Ascending aorta (tissue), 2 donors: ENCODE results near the gene UQCRQ. TPM values are rescaled to one million over a fixed set of nuclear protein-coding genes. Genes with fewer than 3 reads are reported as not detected.

Experiments
- DNase-seq, 2 donors: peaks; one replicate each; pipeline ENCODE4 v3.0.0-alpha.2; 2019; ENCODE audit warnings: low spot score in 2 of 2
- H3K27ac ChIP-seq, 2 donors: fragments of 200-600 bp; sonication (generic); one replicate each; pipeline ENCODE4 v1.5.1; 2016 to 2017; ENCODE audit warnings: mild to moderate bottlenecking in 1 of 2
- H3K27me3 ChIP-seq: fragments of 200-600 bp; sonication (generic); one replicate; pipeline ENCODE4 v1.5.1; 2017
- H3K36me3 ChIP-seq, 2 donors: fragments of 200-600 bp; sonication (generic); one replicate each; pipeline ENCODE4 v1.5.1; 2016
- H3K4me1 ChIP-seq, 2 donors: fragments of 200-600 bp; sonication (generic); one replicate each; pipeline ENCODE4 v1.5.1; 2016 to 2017; ENCODE audit warnings: mild to moderate bottlenecking in 1 of 2
- H3K4me3 ChIP-seq, 2 donors: fragments of 200-600 bp; sonication (generic); one replicate each; pipeline ENCODE4 v1.5.1; 2016 to 2017; ENCODE audit warnings: mild to moderate bottlenecking in 1 of 2
- H3K9me3 ChIP-seq, 2 donors: fragments of 200-600 bp; sonication (generic); one replicate each; pipeline ENCODE4 v1.5.1; 2016
- intact Hi-C: fragments of 100-400 bp; cut with DNase I; formaldehyde crosslinking; loops from one replicate; pipeline ENCODE4 v1.15.1; 2023
- total RNA-seq: library from RNA; depleted of rRNA; stranded (reverse); fragments of >200 nt; gene quantifications from one replicate; pipeline ENCODE4 v1.1.0, GENCODE V29; 2016
- TF ChIP-seq, protein P1 (sequence below), 3 experiments: fragments of 200-600 bp in 2 of 3; fragments of 450-650 bp in 1 of 3; sonication (generic) in 2 of 3; IDR thresholded peaks; one replicate each; pipeline ENCODE4 v1.5.1; 2016 to 2019; ENCODE audit warnings: antibody characterized with exemption in 3 of 3, mild to moderate bottlenecking in 1 of 3, moderate library complexity in 1 of 3

Gene UQCRQ
- total RNA-seq, 1 donor from 2014 or later = 53.6 TPM

DNA sequence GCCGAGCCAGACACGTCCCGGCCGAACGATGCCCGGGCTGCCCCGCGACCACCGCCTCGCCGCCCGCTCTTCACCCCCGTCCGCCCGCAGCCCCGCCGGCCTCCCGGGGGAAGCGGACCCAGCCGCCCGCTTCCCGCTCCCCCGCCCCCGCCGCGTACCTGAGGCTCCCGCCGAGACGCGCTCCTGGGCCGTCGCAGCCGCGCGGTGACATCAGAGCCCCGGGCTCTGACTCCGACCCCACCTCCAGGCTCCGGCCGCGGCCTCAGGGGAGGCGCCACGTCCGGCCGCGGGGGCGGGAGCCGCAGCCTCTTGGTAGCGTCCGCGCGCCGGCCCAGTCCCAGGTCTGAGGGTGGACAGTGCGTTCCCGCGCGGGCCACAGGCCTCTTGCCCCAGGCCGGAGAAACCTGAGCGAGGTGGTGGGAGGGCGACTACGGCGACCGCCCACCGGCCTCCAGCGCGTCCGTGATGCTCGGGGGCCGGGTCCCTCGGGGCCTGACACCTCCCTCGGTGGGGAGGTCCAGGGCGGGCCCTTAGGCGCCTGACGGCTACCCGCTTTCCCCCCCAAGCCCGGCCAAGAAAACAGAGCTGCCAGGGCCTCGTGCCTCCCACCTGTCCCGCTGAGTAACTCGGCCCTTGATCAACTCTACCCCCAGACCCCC is 35.9 kb upstream of the UQCRQ start, which contains the start of gene SHROOM1:
TSS of gene SHROOM1 (minus strand) at position 212 of the 659 bp plus-strand sequence. CDS start 4,507 bp downstream, outside the sequence.
- H3K4me3 ChIP-seq = peak within 1 kb of the TSS; percentile 74 to 78
- peaks cover 5 to 9% of the 10 kb centered on the region in 2 donors for H3K4me1 ChIP-seq
- peak within 1 kb of the TSS; percentile 18 to 55 for H3K27ac ChIP-seq
- intact Hi-C loops = loop anchor here (1.0 to 5.0 kb wide), 2 partner anchors 36 to 52 kb away; partner anchors contain the start of genes GDF9 and UQCRQ
- H3K9me3 ChIP-seq = no peaks in the 10 kb centered on the region
- TF ChIP-seq, protein P1, sequence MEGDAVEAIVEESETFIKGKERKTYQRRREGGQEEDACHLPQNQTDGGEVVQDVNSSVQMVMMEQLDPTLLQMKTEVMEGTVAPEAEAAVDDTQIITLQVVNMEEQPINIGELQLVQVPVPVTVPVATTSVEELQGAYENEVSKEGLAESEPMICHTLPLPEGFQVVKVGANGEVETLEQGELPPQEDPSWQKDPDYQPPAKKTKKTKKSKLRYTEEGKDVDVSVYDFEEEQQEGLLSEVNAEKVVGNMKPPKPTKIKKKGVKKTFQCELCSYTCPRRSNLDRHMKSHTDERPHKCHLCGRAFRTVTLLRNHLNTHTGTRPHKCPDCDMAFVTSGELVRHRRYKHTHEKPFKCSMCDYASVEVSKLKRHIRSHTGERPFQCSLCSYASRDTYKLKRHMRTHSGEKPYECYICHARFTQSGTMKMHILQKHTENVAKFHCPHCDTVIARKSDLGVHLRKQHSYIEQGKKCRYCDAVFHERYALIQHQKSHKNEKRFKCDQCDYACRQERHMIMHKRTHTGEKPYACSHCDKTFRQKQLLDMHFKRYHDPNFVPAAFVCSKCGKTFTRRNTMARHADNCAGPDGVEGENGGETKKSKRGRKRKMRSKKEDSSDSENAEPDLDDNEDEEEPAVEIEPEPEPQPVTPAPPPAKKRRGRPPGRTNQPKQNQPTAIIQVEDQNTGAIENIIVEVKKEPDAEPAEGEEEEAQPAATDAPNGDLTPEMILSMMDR (IDR thresholded peaks at IDR 0.05) = no peak
- H3K36me3 ChIP-seq = no peaks in the 10 kb centered on the region
- peak in 1 of 2 donors; percentile 82 for DNase-seq
- no peaks in the 10 kb centered on the region for H3K27me3 ChIP-seq

DNA sequence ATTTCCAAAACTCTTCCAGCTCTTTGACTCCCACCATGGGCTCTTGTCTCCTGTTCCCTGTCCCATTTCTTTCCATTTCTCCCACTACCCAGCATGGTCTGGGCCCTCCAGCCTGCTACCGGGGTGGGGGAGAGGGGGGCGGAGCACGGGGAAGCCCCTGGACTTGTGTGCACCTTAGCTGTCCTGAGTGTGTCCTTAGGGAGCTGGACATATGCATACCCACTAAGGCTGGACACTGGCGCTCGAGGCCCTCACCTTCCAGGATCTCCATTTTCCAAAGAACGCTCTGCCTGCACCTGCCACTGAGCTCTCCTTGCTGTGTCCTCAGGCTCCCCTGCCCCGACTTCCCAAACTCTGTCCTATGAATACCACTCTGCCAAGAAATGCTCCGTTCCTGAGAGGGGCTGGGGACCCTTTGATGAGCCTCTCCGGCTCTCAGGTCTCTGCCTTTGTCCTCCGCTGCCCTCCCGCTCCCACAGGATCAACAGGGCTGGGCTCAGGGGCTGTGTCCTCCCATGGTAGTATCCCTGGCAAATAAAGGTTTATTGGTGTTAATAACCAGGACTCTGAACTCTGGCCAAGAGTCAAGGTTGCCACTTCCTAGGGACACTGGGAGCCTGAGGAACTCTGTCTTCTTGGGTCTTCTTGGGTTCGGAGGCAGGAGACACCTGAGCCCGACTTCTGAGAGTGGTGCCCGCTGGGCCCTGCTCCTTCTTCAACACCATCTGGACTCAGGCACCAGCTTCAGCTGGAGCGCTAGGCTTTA is 35.2 kb upstream of the UQCRQ start:
- no peak for DNase-seq

DNA sequence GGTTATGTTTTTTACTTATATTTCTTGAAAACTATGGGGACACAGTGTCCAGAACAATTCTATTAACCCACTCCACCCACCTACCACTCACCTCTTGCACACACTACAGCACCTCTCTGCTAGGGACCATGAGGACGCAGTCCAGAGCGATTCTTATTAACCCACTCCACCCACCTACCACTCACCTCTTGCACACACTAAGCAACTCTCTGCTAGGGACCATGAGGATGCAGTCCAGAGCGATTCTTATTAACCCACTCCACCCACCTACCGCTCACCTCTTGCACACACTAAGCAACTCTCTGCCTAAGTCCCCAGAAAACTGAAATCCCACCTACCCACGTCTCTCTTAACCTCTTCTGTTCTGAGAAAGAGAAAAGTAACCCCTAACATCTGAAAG is 33.8 kb upstream of the UQCRQ start:
- H3K4me1 ChIP-seq = peaks cover 5 to 9% of the 10 kb centered on the region in 2 donors
- no peaks in the 10 kb centered on the region for H3K36me3 ChIP-seq
- intact Hi-C loops = loop anchor here (5.0 kb wide), 1 partner anchor 50 kb away; no protein-coding TSS in a partner anchor
- TF ChIP-seq, protein P1 (IDR thresholded peaks at IDR 0.05) = no peak
- H3K27ac ChIP-seq = no peak overlapping the region
- no peaks in the 10 kb centered on the region for H3K9me3 ChIP-seq
- no peak for DNase-seq
- H3K27me3 ChIP-seq = no peaks in the 10 kb centered on the region
- H3K4me3 ChIP-seq = no peak overlapping the region

More for the DNA sequence above, 35.2 kb upstream of the UQCRQ start:
- Histone ChIP-seq H3K4me3 (peak overlapping the region; percentile 74 to 78), H3K27ac (no peak overlapping the region), H3K4me1 (peaks cover 5 to 9% of the 10 kb centered on the region in 2 donors), H3K9me3 (no peaks in the 10 kb centered on the region), H3K36me3 (no peaks in the 10 kb centered on the region), H3K27me3 (no peaks in the 10 kb centered on the region)
- TF ChIP-seq, protein P1 (IDR thresholded peaks at IDR 0.05) = no peak
- intact Hi-C loops = loop anchor here (5.0 kb wide), 1 partner anchor 51 kb away; no protein-coding TSS in a partner anchor

DNA sequence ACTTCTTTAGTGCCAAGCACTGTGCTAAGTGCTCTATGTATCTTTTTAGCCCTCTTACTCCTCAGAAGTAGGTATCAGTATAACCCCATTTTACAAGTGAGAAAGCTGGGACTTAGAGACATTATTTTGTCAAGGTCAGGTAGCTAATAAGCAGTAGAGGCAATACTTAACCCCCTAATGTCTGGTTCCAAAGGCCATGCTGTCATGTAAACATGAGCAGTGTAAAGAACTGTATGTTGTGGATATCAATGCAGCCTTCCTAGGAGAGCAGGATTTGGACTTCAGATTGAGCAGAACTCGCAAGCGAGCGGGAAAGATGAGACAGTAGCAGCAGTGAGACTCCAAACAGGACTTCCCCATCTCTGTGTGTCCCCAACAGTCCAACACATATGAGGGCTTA is 32.4 kb upstream of the UQCRQ start:
- Histone ChIP-seq H3K36me3 (no peaks in the 10 kb centered on the region), H3K27ac (no peak overlapping the region), H3K27me3 (no peaks in the 10 kb centered on the region), H3K4me1 (peaks cover 5 to 9% of the 10 kb centered on the region in 2 donors), H3K4me3 (no peak overlapping the region), H3K9me3 (no peaks in the 10 kb centered on the region)
- intact Hi-C loops = loop anchor here (5.0 kb wide), 1 partner anchor 48 kb away; no protein-coding TSS in a partner anchor
- TF ChIP-seq, protein P1 (IDR thresholded peaks at IDR 0.05) = no peak
- DNase-seq = no peak

DNA sequence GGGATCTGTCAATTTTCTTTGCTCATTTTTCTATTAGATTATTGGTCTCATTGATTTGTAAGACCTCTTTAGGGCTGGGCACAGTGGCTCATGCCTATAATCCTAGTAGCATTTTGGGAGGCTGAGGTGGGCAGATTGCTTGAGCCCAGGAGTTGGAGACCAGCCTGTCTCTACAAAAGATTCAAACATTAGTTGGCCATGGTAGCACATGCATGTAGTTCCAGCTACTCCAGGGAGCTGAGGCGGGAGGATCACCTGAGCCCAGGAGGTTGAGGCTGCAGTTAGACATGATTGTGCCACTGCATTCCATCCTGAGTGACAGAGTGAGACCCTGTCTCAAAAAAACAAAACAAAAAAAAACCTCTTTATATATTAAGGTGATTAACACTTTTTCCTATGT is 29.6 kb upstream of the UQCRQ start:
- intact Hi-C loops = no loop called here
- H3K9me3 ChIP-seq = no peaks in the 10 kb centered on the region
- TF ChIP-seq, protein P1 (IDR thresholded peaks at IDR 0.05) = no peak
- peak in 1 of 2 donors; percentile 3 for DNase-seq
- H3K4me3 ChIP-seq = no peak overlapping the region
- H3K27me3 ChIP-seq = no peaks in the 10 kb centered on the region
- H3K4me1 ChIP-seq = no peaks in the 10 kb centered on the region
- H3K27ac ChIP-seq = no peak overlapping the region
- H3K36me3 ChIP-seq = no peaks in the 10 kb centered on the region
